CD4-positive, alpha-beta T cell treated with Interleukin-15 for 1 hour (primary cell): Measurements from ENCODE around the gene DENND2A.
"Not testable (repeated sequence)": the region's sequence is repeated elsewhere in the genome, so short reads cannot be mapped to it uniquely, and the experiment has no call there.

Experiments
- DNase-seq: peaks from one replicate; pipeline ENCODE4 v3.0.0-alpha.2; 2020

Gene DENND2A, protein sequence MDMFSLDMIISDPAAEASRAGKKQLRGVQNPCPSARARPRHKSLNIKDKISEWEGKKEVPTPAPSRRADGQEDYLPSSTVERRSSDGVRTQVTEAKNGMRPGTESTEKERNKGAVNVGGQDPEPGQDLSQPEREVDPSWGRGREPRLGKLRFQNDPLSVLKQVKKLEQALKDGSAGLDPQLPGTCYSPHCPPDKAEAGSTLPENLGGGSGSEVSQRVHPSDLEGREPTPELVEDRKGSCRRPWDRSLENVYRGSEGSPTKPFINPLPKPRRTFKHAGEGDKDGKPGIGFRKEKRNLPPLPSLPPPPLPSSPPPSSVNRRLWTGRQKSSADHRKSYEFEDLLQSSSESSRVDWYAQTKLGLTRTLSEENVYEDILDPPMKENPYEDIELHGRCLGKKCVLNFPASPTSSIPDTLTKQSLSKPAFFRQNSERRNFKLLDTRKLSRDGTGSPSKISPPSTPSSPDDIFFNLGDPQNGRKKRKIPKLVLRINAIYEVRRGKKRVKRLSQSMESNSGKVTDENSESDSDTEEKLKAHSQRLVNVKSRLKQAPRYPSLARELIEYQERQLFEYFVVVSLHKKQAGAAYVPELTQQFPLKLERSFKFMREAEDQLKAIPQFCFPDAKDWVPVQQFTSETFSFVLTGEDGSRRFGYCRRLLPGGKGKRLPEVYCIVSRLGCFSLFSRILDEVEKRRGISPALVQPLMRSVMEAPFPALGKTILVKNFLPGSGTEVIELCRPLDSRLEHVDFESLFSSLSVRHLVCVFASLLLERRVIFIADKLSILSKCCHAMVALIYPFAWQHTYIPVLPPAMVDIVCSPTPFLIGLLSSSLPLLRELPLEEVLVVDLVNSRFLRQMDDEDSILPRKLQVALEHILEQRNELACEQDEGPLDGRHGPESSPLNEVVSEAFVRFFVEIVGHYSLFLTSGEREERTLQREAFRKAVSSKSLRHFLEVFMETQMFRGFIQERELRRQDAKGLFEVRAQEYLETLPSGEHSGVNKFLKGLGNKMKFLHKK

DNA sequence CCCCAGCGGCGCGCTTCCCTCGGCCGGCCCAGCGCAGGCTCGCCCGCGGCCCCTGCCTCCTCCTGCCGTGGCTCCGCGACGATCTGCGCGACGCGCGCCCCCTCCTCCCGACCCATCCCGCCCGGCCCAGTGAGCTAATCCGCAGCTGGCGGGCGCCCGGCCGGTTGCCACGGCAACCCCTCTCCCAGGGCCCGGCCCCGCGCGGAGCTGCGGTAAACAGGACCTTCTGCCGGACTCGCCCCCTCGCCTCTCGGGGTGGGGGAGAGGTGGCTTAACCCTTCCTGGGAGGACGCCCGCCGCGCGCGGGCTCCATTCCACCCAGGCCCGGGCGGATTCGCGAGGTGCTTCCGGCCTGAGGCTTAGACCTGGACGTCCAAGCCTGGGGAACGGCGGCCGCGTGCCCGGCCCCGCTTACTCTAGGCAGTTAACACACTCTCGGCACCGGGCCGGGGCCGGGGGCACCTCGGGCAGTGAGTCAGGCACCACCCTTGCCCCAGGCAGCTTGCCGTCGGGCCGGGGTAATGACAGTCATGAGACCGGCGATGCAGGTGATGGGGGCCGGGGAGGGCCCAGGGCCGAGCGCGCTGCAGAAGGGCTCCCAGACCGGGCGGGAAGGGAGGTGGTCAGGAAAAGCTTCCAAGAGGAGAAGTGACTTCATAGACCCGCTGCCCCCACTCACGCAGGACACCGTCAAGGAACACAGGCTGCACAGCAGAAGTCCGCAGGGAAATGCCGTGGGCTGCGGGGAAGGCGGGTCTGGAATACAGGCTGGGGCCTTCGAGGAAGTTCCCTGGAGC is at the start of gene DENND2A:
Gene DENND2A (minus strand): TSS at position 87 of the 797 bp plus-strand sequence. CDS start 38,416 bp downstream, outside the sequence.
- no peak for DNase-seq

DNA sequence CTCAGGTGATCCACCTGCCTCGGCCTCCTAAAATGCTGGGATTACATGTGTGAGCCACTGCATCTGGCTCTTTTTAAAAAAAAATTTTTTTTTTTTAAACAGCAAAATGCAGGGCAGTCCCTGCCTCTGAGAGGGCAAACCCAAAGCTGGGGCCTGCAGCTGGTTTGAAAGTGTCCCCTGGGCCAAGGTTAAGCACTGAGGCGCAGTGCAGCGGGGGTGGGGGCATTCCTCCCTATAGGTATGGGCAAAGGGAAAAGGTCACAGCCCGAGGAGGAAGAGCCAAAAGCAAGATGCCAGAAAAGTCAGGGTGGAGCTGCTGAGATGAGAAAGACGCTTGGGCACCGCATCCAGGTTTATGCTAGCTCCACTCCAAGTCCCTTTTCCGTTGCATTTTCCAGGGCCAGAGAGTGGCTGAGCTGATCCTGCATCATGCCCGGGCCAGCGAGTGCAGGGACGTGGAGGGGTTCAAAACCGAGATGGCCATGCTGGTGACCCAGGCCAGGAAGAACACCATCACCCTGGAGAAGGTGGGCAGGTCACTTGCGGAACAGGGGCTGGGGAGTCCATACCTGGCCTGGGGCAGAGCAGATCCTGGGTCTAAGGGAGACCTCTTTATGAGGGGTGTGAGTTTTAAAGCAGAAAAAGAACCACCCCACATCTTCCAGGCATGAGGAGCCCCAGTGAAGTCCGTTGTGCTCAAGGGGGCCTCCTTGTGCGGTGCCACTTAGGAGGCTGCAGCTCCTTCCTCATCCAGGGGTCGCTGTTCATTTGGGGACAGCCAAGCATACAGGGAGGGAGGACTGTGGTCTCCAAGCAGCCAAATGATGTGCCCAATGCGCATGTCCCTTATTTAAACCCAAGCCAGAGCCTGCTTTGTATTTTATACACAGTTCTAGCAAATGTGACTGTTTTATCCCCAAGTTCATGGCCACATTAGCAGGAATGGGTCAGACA is 48.9 kb upstream of the DENND2A start:
- DNase-seq: no peak

DNA sequence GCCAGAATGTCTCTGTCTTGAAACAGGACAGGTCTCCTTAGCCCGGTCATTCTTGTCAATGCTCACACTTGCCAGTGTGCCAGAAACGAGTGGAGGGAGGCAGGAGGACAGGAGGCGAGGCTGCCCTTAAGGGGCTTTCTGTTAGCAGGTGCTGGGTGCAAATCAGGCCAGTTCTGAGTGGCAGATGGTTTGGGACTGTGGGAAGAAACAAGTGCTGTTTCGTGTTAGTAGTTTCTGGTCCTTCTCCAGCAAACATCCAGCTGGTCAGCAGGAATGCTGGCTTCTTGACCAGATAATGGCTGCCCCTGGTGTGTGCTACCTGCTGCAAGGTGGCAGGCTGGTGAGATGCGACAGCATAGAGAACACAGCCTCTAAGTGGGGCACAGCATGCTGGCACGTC is 47.7 kb upstream of the DENND2A start:
- DNase-seq: no peak

DNA sequence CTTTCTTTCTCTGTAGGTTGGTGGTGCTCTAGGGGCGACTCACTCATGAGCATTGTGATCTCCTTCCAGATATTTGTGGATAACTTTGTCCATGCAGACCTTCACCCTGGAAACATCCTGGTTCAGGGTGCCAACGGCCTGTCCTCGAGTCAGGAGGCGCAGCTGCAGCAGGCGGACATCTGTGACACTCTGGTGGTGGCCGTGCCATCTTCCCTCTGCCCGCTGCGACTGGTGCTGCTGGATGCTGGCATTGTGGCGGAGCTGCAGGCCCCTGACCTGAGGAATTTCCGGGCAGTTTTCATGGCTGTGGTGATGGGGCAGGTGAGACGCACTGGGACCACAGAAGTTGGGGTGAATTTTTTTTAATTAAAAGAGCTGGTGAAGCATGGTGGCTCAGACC is 46.3 kb upstream of the DENND2A start:
- DNase-seq: no peak

DNA sequence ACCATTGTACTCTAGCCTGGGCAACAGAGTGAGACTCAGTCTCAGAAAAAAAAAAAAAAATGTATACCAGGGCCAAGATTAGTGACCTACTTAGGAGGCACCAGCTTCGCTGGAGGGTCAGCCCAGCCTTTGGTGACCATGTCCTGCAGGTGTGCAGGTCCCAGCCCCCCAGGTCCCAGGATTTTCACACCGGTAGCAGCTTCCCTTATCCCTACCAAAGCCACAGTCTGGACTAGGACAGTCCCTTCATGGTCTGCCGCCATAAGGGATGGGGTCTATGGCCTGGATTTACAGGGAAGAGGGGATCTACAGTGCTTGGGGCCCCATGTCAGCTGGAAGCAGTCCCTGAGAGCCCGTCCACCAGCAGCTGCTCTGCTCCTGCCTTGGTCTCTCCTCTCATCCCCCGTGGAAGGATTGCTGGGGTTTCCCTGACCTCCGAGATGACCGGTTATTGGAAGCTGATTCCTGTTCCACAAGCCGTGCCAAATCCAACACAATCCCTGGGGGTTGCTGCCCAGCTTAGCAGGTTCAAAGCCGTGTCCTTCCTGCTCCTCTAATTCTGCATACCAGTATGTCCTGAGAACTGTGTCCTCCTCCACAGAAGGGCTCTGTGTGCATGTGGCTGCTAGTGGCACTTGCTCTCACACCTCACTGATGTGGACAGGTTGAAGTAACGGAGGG is 44.9 kb upstream of the DENND2A start:
- DNase-seq: no peak

DNA sequence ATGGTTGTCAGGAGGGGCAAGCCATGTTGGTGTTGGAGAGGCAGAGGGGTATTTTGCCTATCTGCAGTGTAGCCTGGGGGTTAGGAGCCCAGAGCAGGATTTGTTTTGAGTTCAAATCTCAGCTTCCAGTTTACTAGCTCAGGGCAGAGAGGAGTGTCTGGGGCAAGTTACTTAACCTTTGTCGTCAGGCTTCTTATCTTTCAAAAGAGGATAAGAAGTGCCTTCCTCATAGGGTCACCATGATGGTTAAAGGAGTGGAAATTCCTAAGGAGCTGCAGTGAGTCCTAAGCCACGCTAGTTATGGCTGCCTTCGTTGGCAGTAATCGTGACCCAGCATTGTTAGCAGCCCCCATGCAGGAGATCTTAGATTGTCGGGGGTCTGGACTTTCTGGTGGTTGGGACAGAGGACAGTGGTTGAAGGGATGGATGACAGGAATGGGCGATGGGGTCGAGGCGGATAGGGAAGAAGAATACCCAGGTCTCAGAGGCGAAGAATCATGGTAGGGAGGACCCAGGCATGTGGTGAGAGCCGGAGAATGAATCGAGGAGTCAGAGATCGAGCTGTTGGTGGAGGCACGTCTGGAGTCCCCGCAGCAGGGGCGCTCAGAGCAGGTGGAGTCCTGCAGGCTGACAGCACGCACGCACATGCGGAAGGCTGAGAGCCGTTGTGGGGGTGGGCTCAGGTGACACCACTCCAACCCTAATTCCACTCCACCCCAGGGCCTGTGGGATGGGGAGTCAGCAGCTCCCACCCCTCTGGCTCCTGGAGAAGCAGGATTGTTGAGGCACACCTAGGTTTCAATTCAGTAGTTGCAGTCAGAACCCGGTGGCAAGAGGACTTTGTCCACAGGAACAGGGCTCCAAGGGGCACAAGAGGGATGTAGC is 43.7 kb upstream of the DENND2A start:
- DNase-seq: no peak

DNA sequence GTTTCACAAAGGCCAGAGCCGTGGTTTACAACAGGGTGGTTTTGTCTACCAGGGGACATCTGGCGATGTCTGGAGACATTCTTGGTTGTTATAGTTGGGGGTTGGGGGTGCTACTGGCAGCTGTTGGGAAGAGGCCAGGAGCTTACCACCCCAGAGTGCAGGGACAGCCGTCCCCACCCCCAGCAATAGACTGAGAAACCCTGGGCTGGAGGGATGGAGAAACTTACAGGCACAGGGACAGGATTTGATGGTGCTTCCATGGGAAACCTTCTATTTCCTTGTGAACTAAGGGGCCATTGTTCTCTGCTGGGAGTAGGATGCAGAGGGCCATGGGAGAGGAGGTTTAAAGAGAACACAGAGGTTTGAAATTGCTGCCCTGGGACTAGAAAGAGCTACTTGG is 43.0 kb upstream of the DENND2A start:
- DNase-seq: no peak

DNA sequence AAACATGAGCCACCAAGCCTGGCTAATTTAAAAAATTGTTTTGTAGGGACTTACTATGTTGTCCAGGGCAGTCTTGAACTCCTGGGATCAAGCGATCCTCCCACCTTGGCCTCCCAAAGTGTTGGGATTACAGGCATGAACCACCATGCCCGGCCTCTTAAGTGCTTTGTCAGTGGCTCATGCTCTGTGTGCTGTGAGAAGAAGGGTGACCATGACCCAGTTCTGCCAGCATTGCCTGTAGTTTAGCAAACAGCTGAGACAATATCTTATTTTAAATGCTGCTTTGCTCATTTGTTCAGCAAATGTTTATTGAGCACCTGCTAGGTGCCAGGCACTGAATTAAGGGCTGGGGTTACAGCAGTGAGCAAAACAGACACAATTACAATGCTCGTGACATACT is 41.2 kb upstream of the DENND2A start:
- DNase-seq: no peak

DNA sequence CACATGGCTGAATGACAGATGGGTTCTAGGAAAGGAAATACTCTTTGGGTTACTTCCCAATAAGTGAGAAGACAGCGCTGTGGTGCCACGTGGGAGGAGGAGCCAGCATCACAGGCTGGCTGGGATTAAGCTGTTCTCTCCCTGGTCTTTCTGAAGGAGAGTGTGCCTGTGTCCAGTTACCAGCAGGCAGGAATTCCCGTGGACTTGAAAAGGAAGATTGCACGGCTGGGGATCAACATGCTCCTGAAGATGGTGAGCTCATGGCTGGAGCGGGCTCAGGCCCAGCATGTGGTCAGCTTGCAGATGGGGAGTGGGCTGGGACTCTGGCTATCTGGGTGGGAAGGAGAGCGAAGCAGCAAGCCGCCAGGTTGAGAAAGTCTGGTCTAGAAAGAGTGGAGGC is 40.3 kb upstream of the DENND2A start:
- DNase-seq: no peak

DNA sequence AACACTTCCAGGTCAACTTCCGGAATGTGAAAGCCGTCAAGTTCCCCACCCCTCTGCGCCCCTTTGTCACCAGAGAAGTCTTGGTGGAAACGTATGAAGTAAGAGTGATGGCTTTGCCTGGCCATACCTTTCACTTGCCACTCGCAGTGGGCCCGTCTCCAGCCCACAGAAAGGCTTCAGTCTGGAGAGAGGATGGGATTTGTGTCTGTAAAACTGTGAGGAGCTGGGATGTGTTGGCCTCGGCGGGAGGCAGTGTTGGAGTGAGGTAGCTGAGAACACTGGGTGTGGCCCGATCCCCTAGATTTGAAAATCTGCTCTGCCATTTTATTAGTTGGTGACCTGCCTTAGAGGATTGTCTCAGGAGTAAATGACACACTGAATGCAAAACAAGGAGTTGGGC is 38.6 kb upstream of the DENND2A start:
- DNase-seq: no peak

DNA sequence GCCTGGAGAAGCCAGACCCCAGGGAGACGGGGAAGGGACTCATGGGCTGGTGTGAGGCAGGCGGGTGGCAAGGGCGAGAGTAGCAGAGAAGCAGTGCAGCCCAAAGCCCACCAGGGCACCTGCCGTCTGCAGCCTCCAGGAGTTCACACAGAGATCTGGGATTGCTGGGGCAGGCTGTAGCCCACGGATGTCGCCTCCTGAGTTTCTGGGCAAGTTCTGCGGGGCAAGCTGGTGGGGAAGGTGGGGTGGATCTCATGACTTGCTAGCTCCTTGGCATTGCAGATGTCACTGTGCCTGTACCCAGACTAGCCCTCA is 38.2 kb upstream of the DENND2A start:
- no peak for DNase-seq

DNA sequence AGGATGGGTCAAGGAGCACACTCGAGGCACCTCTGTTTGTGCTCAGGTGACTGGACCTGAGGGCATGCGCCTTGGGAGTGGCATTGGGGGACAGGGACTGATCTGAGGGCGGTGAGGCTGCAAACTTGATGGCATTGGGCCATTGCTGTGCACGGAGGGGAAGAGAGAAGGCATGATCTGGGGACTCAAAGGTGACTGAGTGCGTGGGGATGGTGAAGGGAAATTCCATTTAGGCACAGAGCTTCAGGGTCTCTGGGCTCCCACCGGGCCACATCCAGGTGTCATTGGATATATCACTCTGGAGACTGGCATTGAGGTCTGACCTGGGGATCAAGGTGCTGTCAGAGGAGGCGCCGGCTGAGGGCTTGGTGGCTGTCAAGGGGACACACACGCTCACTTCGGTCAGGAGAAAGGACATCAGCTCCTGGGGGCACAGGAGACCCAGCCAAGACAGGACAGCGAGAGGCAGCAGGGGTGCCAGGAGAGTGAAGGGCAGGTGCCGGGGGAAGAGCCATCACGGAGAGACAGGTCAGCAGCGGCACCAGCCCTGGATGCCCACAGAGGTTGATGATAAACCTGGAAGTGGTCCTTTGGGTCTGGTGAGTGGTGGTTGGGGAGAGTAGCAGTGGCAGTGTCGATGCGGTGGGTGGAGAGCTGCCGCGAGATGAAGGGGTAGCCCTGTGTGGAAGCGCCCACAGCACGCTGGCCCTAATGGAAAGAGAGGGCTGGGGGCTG is 37.6 kb upstream of the DENND2A start:
- no peak for DNase-seq

DNA sequence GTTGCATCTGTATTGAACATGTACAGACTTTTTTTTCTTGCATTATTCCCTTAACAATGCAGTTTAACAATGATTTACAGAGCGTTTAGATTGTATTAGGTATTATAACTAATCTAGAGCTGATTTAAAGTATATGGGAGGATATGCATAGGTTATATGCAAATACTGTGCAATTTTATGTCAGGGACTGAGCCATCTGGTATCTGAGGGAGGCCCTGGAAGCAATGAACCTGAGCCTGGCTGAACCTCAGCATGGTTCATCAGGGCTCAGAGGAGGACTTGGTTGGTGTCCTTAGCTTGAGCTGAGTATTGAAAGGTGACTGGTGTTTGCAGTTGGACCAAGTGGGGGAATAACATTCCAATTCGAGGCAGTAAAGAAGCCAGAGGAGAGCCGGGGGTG is 36.9 kb upstream of the DENND2A start:
- no peak for DNase-seq

DNA sequence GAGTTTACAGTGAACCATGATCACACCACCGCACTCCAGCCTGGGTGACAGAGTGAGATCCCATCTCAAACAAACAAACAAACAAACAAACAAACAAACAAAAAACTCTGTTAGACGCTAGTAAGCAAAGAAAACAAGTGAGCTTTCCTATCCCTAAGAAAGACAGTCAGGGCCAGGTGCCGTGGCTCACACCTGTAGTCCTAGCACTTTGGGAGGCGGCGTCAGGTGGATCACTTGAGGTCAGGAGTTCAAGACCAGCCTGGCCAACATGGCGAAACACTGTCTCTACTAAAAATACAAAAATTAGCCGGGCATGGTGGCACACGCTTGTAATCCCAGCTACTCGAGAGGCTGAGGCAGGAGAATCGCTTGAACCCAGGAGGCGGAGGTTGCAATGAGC is 36.3 kb upstream of the DENND2A start:
- DNase-seq: not testable (repeated sequence)

DNA sequence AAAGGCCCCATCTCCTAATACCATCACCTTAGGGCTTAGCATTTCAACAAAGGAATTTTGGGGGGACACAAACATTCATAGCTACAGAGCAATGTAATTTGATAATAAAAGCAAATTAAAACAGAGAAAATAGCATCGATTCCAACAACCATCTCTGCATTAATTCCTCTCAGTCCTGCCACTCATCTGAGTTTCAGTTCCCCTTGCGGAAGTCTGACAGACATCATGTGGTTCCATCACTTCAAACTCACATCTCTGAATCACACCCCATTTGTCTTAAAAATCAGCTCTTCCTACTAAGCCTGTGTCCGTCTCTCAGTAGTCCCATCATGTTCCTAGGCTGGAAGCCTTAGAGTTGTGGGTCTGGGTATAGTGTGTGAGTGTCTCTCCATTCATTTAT is 35.7 kb upstream of the DENND2A start:
- DNase-seq: peak; percentile 49

DNA sequence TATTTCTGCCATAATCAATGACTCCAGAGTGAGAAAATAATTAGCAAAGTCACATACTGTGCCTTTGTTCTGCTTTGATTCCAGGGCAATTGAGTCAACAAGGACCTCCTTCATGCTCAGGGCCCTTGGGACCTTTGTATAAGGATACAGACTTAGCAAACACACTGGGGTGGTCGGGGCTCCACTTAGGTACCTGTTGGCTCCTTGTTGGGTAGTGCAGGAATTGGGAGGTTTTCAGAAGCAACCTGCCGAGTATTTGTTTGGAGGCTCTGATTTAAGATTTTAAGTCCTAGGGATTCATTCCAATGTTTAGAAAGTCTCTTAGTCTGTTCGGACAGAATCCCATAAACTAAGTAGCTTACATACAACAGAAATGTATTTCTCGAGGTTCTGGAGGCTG is 35.1 kb upstream of the DENND2A start:
- no peak for DNase-seq

DNA sequence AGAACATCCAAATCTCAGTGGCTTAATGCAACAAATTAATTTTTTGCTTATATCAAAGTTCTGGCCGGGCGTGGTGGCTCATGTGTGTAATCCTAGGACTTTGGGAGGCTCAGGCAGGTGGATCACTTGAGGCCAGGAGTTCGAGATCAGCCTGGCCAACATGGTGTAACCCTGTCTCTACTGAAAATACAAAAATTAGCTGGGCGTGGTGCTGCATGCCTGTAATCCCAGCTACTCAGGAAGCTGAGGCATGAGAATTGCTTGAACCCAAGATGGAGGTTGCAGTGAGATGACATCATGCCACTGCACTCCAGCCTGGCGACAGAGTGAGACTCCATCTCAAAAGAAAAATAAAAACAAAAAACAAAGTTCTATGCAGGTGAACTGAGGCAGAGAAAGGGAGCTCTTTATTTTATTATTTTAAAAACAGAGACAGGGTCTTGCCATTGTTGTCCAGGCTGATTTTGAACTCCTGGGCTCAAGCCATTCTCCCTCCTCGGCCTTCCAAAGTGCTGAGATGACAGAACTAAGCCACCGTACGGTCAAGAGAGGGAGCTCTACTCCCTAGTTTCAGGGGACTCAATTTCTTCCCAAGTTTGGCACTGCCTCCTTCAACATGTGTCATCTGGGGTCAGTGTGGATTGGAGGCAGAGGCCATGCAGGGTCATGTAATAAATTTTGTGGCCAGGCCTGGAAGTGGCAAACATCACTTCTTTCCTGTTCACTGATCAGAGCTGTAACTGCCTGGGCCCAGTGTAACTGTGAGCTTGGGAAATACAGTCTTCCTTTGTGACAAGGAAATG is 34.5 kb upstream of the DENND2A start:
- DNase-seq: no peak

DNA sequence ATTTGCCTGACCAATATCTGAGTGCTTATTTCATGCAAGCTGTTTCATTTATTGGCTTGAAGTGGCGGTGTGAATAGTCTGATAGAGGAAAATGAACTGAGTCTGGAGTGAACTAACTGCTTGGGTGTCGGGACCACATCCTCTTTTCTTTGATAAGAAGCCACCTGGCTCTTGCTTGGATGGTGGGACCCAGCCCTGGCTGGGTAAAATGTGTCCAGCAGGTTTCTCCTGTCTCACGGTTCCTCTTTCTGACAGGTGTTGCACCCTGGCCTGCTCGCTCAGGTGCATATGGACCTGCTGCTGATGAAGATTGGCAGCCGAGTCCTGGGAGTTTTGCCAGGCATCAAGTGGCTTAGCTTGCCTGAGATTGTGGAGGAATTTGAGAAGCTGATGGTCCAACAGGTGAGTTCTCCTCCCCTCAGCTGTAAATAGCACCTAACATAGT is 33.8 kb upstream of the DENND2A start:
- DNase-seq: peak; percentile 28

DNA sequence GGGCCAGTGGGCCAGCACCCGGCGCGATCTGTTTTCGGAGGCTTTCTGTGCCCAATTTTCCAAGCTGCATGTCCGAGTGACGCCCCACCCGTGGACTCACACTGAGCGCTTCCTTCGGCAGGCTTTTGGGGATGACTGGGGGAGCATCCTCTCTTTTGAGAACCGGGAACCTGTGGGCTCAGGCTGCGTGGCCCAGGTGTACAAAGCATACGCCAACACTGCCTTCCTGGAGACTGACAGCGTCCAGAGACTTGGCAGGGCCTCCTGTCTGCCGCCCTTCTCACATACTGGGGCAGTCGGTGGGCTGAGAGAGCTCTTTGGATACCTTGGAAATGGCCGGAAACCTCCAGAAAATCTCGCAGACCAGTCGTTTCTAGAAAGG is 33.2 kb upstream of the DENND2A start:
- no peak for DNase-seq
